ENCODE results near the gene IL5RA.

The IL5RA gene

DNA sequence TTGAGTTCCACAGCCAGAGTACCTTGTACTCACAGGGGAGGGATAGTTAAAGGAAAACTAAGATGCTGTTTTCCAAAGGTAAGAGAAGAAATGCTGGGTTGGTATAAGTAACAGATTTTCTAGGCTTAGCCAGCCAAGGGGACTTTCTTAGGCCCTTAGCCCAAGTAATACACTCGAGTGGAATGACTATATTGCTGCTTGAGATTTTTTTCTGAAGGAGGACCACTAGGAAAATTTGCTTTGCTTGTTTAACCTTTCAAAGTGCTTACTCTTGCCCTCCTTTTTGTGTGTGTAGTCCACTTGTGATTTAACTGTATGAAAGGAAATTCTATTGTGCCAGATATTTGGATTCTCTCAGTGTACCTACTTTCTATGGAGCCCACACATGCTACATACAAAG lies 50.5 kb downstream of the IL5RA start:
- DNase-seq = no peak

DNA sequence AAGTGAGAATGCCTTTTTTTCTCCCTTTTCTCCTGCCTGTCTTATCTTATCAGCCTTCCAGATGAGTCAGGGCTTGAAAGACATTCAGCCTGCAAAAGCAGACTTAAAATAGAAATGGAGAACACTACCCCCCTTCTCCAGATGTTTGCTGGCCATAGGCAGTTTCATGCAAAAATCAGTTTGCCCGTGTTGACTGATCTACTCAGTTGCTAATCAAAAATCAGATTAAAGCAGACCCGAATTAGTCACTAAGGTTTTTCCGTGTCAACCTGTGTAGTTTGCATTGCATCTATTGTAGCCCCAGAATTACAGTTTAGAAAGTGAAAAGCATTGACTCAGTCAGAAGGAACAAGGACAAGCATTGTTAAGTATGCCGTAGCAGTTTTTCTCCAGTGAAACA lies 56.2 kb downstream of the IL5RA start:
- DNase-seq = no peak

DNA sequence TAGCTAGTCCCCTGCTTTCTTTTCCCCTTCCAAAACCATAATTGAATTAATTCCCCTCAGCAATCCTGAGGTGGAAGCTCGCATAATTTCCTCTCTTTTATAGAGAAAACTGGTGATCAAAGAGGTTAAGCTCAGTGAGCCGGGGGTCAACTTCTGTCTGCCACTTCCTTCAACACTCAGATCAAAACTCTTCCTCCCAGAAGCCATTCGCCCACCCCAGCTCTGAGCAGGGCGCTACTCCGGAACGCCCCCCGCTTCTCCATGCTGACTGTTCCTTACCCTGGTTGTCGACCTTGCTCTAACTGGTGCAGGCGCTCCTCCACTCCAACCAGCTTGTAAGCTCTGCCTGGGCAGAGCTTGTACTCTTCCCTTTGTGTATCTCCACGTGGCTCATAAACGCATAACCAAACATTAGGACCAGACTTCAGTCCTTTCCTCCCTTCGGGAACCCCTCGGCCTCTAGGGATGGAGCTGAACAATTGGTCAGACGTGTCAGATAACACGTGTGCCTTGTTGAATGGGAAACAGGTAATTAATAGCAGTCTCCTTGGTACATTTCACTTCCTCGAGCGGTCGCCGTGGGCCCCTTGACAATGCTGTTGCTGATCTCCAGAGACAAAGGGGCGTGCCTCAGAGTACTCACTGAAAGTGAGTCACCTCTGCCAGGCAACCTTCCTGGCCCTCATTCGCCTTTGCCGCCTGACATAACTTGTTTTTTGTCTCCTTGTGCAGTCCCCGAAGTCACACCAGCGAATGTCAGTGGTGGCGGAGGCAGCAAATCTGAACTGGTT lies 71.8 kb downstream of the IL5RA start:
- no peak for DNase-seq

DNA sequence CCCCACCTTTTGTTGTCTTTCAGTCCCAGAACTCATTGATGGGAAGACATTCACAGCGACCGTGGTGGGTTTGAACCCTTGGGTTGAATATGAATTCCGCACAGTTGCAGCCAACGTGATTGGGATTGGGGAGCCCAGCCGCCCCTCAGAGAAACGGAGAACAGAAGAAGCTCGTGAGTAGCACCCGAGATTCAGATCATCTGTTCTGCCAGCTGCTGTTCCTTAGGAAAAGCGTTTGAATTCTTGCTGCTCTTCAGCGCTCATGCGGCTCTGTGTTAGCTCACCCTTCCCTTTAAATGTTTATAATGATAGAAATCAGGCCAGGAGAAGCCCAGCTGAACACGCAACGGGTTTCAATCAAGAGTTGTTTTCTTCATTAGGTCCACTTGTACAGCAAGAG lies 73.0 kb downstream of the IL5RA start:
- no peak for DNase-seq

DNA sequence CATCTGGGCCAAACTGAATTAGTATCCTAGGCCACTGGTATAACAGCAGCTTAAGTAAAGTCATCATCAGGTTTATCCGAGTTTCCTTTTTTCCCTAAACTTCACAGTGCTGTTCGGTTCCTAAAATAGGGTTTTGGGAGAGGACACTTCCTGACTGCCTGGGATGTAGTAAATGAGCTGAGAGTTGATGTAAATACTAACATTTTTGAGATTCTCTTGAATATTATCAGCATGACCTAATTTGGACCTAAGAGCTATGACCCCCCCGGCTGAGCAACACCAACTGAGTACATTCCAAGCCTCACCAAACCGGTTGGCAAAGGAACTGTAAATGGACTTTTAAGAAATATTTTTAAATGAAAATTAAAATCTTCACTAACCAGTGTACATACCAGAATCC lies 78.8 kb downstream of the IL5RA start:
- DNase-seq = no peak

DNA sequence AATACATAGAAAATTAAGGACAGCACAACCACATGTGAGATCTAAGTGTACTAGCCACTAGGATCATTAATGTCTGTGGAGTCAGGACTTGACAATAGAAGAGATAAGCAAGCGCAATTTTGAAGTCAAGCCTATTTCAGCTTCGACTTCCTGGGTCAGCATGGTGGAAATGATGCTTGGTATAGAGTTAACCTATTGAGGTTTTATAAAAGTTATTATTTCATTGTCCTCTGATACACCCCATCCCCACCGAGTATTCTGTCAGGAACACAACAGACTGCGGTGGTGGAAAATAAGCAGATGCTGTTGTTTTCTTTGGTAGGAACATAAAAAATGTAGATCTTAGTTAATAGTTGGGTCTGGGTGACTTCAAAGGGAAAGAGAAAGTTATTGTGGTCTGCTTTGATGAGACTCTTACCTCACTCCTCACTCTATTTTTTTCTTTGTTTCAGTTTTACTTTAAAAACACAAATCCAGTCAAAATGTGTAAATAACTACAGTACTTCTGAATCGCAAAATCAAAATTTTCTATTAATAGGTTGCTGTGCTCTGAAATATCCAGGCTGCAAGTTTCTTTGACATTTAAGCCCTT lies 82.1 kb downstream of the IL5RA start:
- no peak for DNase-seq

DNA sequence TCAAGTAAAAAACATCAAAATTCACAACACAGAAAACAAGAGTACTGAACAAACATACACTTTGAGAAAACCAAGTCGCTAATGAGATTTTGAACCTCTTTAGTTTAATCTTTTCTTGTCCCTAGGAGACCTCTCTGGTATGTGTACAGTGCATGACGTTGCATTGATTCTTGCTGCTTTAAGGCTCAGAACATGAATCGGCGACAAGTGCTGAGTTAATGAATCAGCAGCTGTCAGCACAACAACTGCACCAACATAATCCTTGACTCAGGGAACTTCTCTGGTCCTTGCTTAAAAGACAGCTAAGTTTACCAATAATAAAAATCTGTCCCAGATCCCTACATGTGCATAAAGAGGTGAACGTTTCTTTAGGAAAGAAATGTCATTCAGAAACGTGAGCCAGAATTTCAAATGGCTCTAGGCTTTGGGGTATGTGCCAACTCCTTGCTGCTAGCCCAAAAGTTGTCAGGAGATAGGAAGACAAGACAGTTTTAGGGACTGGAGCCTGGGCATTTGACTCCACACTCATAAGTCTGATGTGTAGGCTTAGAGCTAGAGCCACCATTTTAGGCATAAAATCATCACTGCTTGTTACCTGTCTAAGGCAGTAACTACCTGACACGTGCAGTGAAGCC lies 86.9 kb downstream of the IL5RA start:
- no peak for DNase-seq

DNA sequence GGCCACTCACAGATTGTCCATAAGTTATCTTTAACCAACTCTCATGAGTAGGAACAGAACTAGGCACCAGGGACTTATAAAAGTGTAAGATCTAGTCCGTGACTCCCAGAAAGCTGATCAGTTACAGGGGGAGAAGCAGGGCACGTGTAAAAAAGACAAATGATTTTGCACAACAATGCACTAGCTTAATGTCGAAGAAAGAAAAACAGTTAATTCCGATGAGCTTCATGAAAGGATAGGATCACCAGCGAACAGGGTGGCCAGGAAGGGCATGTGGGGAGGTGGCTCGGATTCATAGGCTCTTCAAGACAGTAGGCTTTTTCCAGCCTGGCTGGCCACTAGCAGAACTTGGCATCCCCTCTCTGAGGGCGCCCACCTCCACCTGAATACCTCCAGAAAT lies 90.0 kb downstream of the IL5RA start:
- DNase-seq = no peak
